K562 (cell line): ENCODE data around the gene MICAL2. TPM values are rescaled to one million over a fixed set of nuclear protein-coding genes. Genes with fewer than 3 reads are reported as not detected.

Experiments
- ATAC-seq: fragments of 200-7000 bp; cut with Tn5 transposase; 3 replicates; pipeline ENCODE4 v1.9.1; 2020; ENCODE audit warnings: moderate library complexity
- BruUV-seq: library from RNA; stranded (reverse); fragments of 400-500 nt; replicated peaks from 2 replicates; lab custom pipeline; 2021; lab: Mats Ljungman, UMichigan
- CTCF ChIA-PET: fragments of 300-600 bp; formaldehyde crosslinking; extraction: SDS; loops from one replicate; lab custom pipeline; 2021; ENCODE audit warnings: low intra/inter-chr PET ratio; lab: Yijun Ruan, JAX
- POLR2A ChIA-PET: fragments of 300-600, 350-650 bp; sonication (Branson Sonifier 250); formaldehyde crosslinking; extraction: SDS; loops from one replicate; lab custom pipeline; 2021; ENCODE audit warnings: antibody characterized with exemption, inconsistent platforms; lab: Yijun Ruan, JAX
- DNase-seq, 4 experiments: peaks; one replicate each; pipeline versions ENCODE4 v3.0.0 to v3.0.0-alpha.2; 2011 to 2018; ENCODE audit warnings: low spot score in 3 of 4, mixed read lengths in 3 of 4; ENCODE audit errors: extremely low read depth in 1 of 4
- FAIRE-seq: peaks from 2 replicates; lab custom pipeline; 2011; peaks lifted over from hg19 to GRCh38; lab: Jason Lieb, UNC
- H2AFZ ChIP-seq: 2 replicates; pipeline ENCODE4 v1.6.0; 2011; ENCODE audit warnings: low read depth, low read length, control low read depth, inconsistent platforms
- H3K27ac ChIP-seq: fragments of 200-600 bp; 3 replicates; pipeline ENCODE4 v1.8.0; 2011; ENCODE audit warnings: low read depth, mild to moderate bottlenecking, control low read depth, inconsistent platforms, low read length, moderate library complexity, mixed read lengths; ENCODE audit errors: extremely low read depth
- H3K27me3 ChIP-seq, 2 experiments: fragments of 300-600 bp in 1 of 2; 2 replicates in 1 of 2; 3 replicates in 1 of 2; pipeline versions ENCODE4 v1.6.0 to v1.8.0; 2011; ENCODE audit warnings: inconsistent platforms in 2 of 2, low read length in 2 of 2, mild to moderate bottlenecking in 1 of 2, mixed read lengths in 1 of 2, moderate library complexity in 1 of 2; ENCODE audit not compliant: control insufficient read depth in 2 of 2, insufficient read depth in 2 of 2
- H3K36me3 ChIP-seq: fragments of 300-600 bp; 3 replicates; pipeline ENCODE4 v1.8.0; 2011; ENCODE audit warnings: mild to moderate bottlenecking, low read length, inconsistent platforms; ENCODE audit not compliant: control insufficient read depth, insufficient read depth
- H3K4me1 ChIP-seq, 2 experiments: fragments of 200-600 bp in 1 of 2; replicated peaks in 1 of 2; 2 replicates in 1 of 2; 3 replicates in 1 of 2; pipeline versions ENCODE4 v1.5.1 to v1.8.0; 2011; ENCODE audit warnings: inconsistent platforms in 2 of 2, low read length in 2 of 2, mild to moderate bottlenecking in 1 of 2, mixed read lengths in 1 of 2, moderate library complexity in 1 of 2; ENCODE audit not compliant: control insufficient read depth in 2 of 2, insufficient read depth in 2 of 2
- H3K4me2 ChIP-seq: 2 replicates; pipeline ENCODE4 v1.6.1; 2011; ENCODE audit warnings: low read length, control low read depth, inconsistent platforms, mixed read lengths; ENCODE audit not compliant: insufficient read depth
- H3K4me3 ChIP-seq: fragments of 200-600 bp; sonication (generic), shearing (Covaris generic); 2 replicates; pipeline ENCODE4 v1.5.1; 2016; ENCODE audit warnings: control low read depth, inconsistent platforms
- H3K79me2 ChIP-seq: fragments of 200-600 bp; 3 replicates; pipeline ENCODE4 v1.8.0; 2011; ENCODE audit warnings: low read length, inconsistent platforms; ENCODE audit not compliant: control insufficient read depth, insufficient read depth
- H3K9ac ChIP-seq, 2 experiments: 2 replicates each; pipeline versions ENCODE4 v1.6.0 to v1.6.1; 2011; ENCODE audit warnings: low read depth in 2 of 2, low read length in 2 of 2, control low read depth in 1 of 2, inconsistent platforms in 1 of 2, mild to moderate bottlenecking in 1 of 2, mixed read lengths in 1 of 2; ENCODE audit not compliant: insufficient read depth in 1 of 2
- H3K9me1 ChIP-seq: one replicate; pipeline ENCODE4 v1.6.0; 2011; ENCODE audit warnings: inconsistent platforms, mild to moderate bottlenecking, low read length, moderate library complexity; ENCODE audit not compliant: control insufficient read depth, insufficient read depth
- H3K9me3 ChIP-seq: replicated peaks from 2 replicates; pipeline ENCODE4 v1.5.1; 2011; ENCODE audit warnings: low read depth, low read length, inconsistent platforms; ENCODE audit not compliant: control insufficient read depth, insufficient read depth
- H4K20me1 ChIP-seq: replicated peaks from 2 replicates; pipeline ENCODE4 v1.6.1; 2011; ENCODE audit warnings: low read length, inconsistent platforms, mixed read lengths; ENCODE audit not compliant: control insufficient read depth, insufficient read depth
- E2F1 ChIP-seq: sonication (generic); formaldehyde crosslinking; IDR thresholded peaks from 2 replicates; pipeline ENCODE4 v1.8.1; 2023; ENCODE audit warnings: mild to moderate bottlenecking, missing genetic modification reagents, moderate library complexity
- E2F8 ChIP-seq: fragments of 450-650 bp; IDR thresholded peaks from 2 replicates; pipeline ENCODE4 v1.7.1; 2018; ENCODE audit warnings: mild to moderate bottlenecking, low read depth; ENCODE audit not compliant: partially characterized antibody
- JUN ChIP-seq, 2 experiments: sonication (generic) in 1 of 2; formaldehyde crosslinking in 1 of 2; IDR thresholded peaks; 2 replicates each; pipeline versions ENCODE4 v1.6.1 to v1.8.0; 2012 to 2022; ENCODE audit warnings: borderline replicate concordance in 2 of 2, mild to moderate bottlenecking in 2 of 2, improper control_type of control experiment in 1 of 2, low read depth in 1 of 2, low read length in 1 of 2, missing genetic modification reagents in 1 of 2
- JUND ChIP-seq, 2 experiments: IDR thresholded peaks; 2 replicates in 1 of 2; 3 replicates in 1 of 2; pipeline ENCODE4 v1.6.1; 2011; ENCODE audit warnings: borderline replicate concordance in 2 of 2, low read depth in 2 of 2, low read length in 2 of 2, improper control_type of control experiment in 1 of 2, missing biosample characterization in 1 of 2, missing genetic modification characterization in 1 of 2, missing genetic modification reagents in 1 of 2
- MEF2D ChIP-seq: conservative IDR thresholded peaks from 2 replicates; pipeline ENCODE4 v1.6.1; 2016; ENCODE audit warnings: low read depth, missing genetic modification characterization, missing compliant biosample characterization
- NRF1 ChIP-seq, 2 experiments: fragments of 450-650 bp; IDR thresholded peaks in 1 of 2; conservative IDR thresholded peaks in 1 of 2; 2 replicates each; pipeline ENCODE4 v1.6.1; 2014; ENCODE audit warnings: mild to moderate bottlenecking in 2 of 2
- STAT6 ChIP-seq: sonication (generic); formaldehyde crosslinking; IDR thresholded peaks from 2 replicates; pipeline ENCODE4 v1.8.1; 2023; ENCODE audit warnings: mild to moderate bottlenecking, missing genetic modification reagents
- TCF3 ChIP-seq: sonication (generic); formaldehyde crosslinking; IDR thresholded peaks from 2 replicates; pipeline ENCODE4 v1.4.0; 2020; ENCODE audit warnings: mild to moderate bottlenecking, missing genetic modification reagents
- ZFP1 ChIP-seq: fragments of 450-650 bp; formaldehyde crosslinking; IDR thresholded peaks from 2 replicates; pipeline ENCODE4 v1.4.0; 2020; ENCODE audit warnings: mild to moderate bottlenecking, mixed read lengths
- ZNF124 ChIP-seq: sonication (generic); formaldehyde crosslinking; IDR thresholded peaks from 2 replicates; pipeline ENCODE4 v1.8.1; 2022; ENCODE audit warnings: missing genetic modification reagents
- ZNF395 ChIP-seq: fragments of 200-800 bp; sonication (Bioruptor generic); IDR thresholded peaks from 2 replicates; pipeline ENCODE4 v1.6.1; 2017; ENCODE audit warnings: missing genetic modification characterization, missing compliant biosample characterization
- WGBS: fragments of 100-300 bp; shearing (Covaris generic); methylation state at CpG from one replicate; pipeline ENCODE4 v1.1.6; 2016; ENCODE audit warnings: low coverage, mixed read lengths; ENCODE audit not compliant: insufficient coverage; ENCODE audit errors: missing lambda C conversion rate; 5-methylcytosine and 5-hydroxymethylcytosine counted together
- in situ Hi-C: fragments of 300-500 bp; cut with MboI; formaldehyde crosslinking; loops from 4 replicates; pipeline ENCODE4 v1.15.0; 2018; ENCODE audit warnings: inconsistent platforms, mixed read lengths
- intact Hi-C: fragments of 100-400 bp; cut with micrococcal nuclease; formaldehyde crosslinking; loops from 2 replicates; pipeline ENCODE4 v1.14.2; 2022
- polyA plus RNA-seq, 8 experiments: library from polyadenylated mRNA; depleted of rRNA in 4 of 8; stranded (reverse) in 5 of 8; unstranded in 3 of 8; fragments of >200 nt; fragmentation: Nextera tagmentation in 2 of 8; fragmentation: Illumina TruSeq in 1 of 8; extraction: Ambion mirVana in 2 of 8; extraction: Trizol in 1 of 8; gene quantifications; 2 replicates each; pipeline versions ENCODE4 v1.2.1 to v1.2.3, GENCODE V29; 2011 to 2014; ENCODE audit warnings: inconsistent platforms in 1 of 8, missing spikeins in 1 of 8
- total RNA-seq, 7 experiments: library from RNA; depleted of rRNA in 6 of 7; stranded (reverse); fragments of >200 nt in 6 of 7; fragmentation: Illumina TruSeq in 2 of 7; extraction: Trizol in 2 of 7; gene quantifications; 2 replicates each; pipeline versions ENCODE4 v1.2.1 to v1.2.3, GENCODE V29; 2011 to 2021; ENCODE audit warnings: low replicate concordance in 1 of 7

Gene MICAL2
- total and polyA plus RNA-seq, 9 of the 15 experiments (the other 6 are each of a cell fraction or from before 2014, with no cell fraction given) = 4.7 to 64.2 (median 33.6) TPM

- 3% methylated on average over 9 of the region's 9 CpGs for WGBS
- POLR2A ChIA-PET = interaction anchor here (0.6 to 2.5 kb wide), 5 partner anchors 9 to 56 kb away, joined by 3 to 20 read pairs (median 4); no protein-coding TSS in a partner anchor
- peak overlapping the region; percentile 68 for H3K4me2 ChIP-seq
- H3K9ac ChIP-seq = peak overlapping the region; percentile 18 to 73; a peak in 2 of 4 replicates
- FAIRE-seq (peak; percentile 98), ATAC-seq (peak; percentile 79), DNase-seq (peak; percentile 86 to 97 (median 89))
- intact Hi-C loops = loop anchor here (5.0 kb wide), 1 partner anchor 36 kb away; no protein-coding TSS in a partner anchor
- H3K36me3 ChIP-seq = peaks cover 16% of the 10 kb centered on the region
- H3K9me1 ChIP-seq = peaks cover 3% of the 10 kb centered on the region
- CTCF ChIA-PET = no interaction called here
- H3K4me1 ChIP-seq = peaks cover 74 to 85% of the 10 kb centered on the region in 2 experiments
- H3K4me3 ChIP-seq = no peak overlapping the region
- no TSS peak for BruUV-seq
- in situ Hi-C loops = no loop called here
- no peaks in the 10 kb centered on the region for H4K20me1 ChIP-seq
- no peaks in the 10 kb centered on the region for H3K9me3 ChIP-seq
- peak overlapping the region; percentile 52 for H3K27ac ChIP-seq
- H2AFZ ChIP-seq = no peak overlapping the region
- peaks cover 68% of the 10 kb centered on the region for H3K79me2 ChIP-seq
- no peaks in the 10 kb centered on the region for H3K27me3 ChIP-seq
- peak; percentile 61 for TF ChIP-seq JUND (IDR thresholded peaks at IDR 0.05; ENCODE audit: borderline replicate concordance, low read depth, low read length)
- peak; percentile 46; the same call in 1 of the 3 replicates for TF ChIP-seq JUND (tag; IDR thresholded peaks at IDR 0.05; ENCODE audit: borderline replicate concordance, low read depth, low read length)
- 0 out of 2 replicates have a peak, but pooled peaks have one; percentile 50 for TF ChIP-seq ZNF395 (CRISPR knock-in tag)
- TF ChIP-seq STAT6 (CRISPR knock-in tag) = no peak
- 0 out of 2 replicates have a peak, but pooled peaks have one; percentile 54 for TF ChIP-seq MEF2D
- TF ChIP-seq E2F8 = peak; percentile 49
- peak in 1 of 2 experiments; percentile 24; a peak in 1 of 4 replicates for TF ChIP-seq NRF1 (conservative IDR thresholded peaks at IDR 0.05 in 1 of 2, IDR thresholded peaks at IDR 0.05 in 1 of 2)
- no peak for TF ChIP-seq E2F1 (CRISPR knock-in tag)
- no peak for TF ChIP-seq ZFP1 (CRISPR knock-in tag)
- TF ChIP-seq TCF3 (CRISPR knock-in tag) = peak; percentile 97
- peak; percentile 47; the same call in 1 of the 2 replicates for TF ChIP-seq JUN (IDR thresholded peaks at IDR 0.05; ENCODE audit: borderline replicate concordance, low read depth, low read length)
- no peak for TF ChIP-seq JUN (CRISPR knock-in tag; IDR thresholded peaks at IDR 0.05; ENCODE audit: borderline replicate concordance)
- TF ChIP-seq ZNF124 = no peak
These were observed 6.1 kb downstream of the MICAL2 start for GRCh38 chr11:12116425-12117032.
